Epithelial cell of esophagus (primary cell): Measurements from ENCODE around the gene PIR.
A peak's percentile ranks its signal among the peaks of the same experiment; 100 is the strongest.

ENCODE experiments used
- DNase-seq: peaks from one replicate; pipeline ENCODE4 v3.0.0; 2010; ENCODE audit warnings: low read depth
- H3K4me3 ChIP-seq: 2 replicates; pipeline ENCODE4 v1.5.1; 2011; ENCODE audit warnings: mild to moderate bottlenecking, low read length, control low read depth
- CTCF ChIP-seq: IDR thresholded peaks from 2 replicates; pipeline ENCODE4 v1.5.1; 2011; ENCODE audit warnings: low read depth, mild to moderate bottlenecking, low read length, control low read depth, inconsistent platforms; ENCODE audit not compliant: insufficient read depth; ENCODE audit errors: missing control alignments

The PIR gene

DNA sequence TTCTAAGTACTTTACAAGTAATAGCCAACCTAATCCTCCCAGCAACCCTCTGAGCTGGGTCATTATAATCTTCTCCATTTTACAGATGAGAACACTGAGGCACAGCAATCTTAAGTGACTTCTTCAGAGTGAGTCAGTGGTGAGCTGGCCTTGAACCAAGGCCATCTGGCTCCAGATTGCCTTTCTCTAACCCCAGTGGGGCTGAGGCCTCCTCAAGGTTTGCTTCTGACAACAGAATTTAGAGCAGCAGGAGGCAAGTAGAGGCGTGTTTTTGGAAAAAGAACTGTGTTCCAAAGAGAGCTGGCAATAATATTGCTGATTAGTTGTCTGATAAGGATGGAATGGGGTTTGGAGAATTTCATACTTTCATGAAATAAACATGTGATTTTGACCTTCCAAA, 41.2 kb downstream of the PIR start:
- no peak overlapping the region for H3K4me3 ChIP-seq
- no peak for TF ChIP-seq CTCF
- peak; percentile 32 for DNase-seq

GRCh38 chrX:15448010-15448639, 45.0 kb downstream of the PIR start:
- no peak overlapping the region for H3K4me3 ChIP-seq
- no peak for DNase-seq
- TF ChIP-seq CTCF: no peak

GRCh38 chrX:15441464-15441863, 51.7 kb downstream of the PIR start:
- DNase-seq: no peak
- no peak overlapping the region for H3K4me3 ChIP-seq
- TF ChIP-seq CTCF: no peak

DNA sequence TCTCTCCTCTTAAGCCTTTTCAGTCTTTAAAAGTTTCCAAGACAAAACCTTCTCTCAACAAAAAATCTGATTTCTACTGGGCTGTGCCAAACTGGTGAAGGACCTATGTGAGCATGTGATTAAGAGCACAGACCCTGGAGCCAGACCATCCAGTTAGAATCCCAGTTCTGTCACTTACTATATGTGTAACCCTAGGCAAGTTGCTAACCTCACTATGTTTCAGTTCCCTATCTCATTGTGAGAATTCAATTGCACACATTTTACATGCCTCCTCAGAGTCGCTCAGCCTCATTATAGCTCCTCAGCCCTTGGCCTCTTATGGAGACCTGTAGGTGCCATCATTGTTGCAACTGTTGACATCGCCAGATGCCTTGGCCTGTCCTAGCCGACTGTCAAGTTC, 54.8 kb downstream of the PIR start:
- H3K4me3 ChIP-seq: no peak overlapping the region
- no peak for TF ChIP-seq CTCF
- no peak for DNase-seq

- TF ChIP-seq CTCF: no peak
- peak; percentile 0 for DNase-seq
- H3K4me3 ChIP-seq: no peak overlapping the region
Observed at GRCh38 chrX:15437724-15438123, 55.4 kb downstream of the PIR start.

- no peak for TF ChIP-seq CTCF
Observed at GRCh38 chrX:15435836-15436619, 57.1 kb downstream of the PIR start.

More at GRCh38 chrX:15435836-15436619, 57.1 kb downstream of the PIR start:
- no peak overlapping the region for H3K4me3 ChIP-seq
- DNase-seq: no peak
